Esophagus squamous epithelium (tissue), 4 donors: ENCODE data around the gene HECTD3. TPM values are rescaled to one million over a fixed set of nuclear protein-coding genes. Genes with fewer than 3 reads are reported as not detected.

Experiments
- total RNA-seq, 4 donors: library from RNA; depleted of rRNA; stranded (reverse); fragments of >200 nt; gene quantifications; one replicate each; pipeline ENCODE4 v1.1.0, GENCODE V29; 2016

Gene HECTD3
- total RNA-seq, 4 donors from 2014 or later: 25.3 to 42.2 (median 28.2) TPM

Other genes with a start within 250 kb of the HECTD3 start
- gene RPS8, start 235.8 kb downstream of the HECTD3 start, total RNA-seq: 1,000 to 10,000 TPM; 1,915 to 3,855 (median 2,689) TPM
- under 1 TPM in 1 of 4 donors, not detected in 3; 0.26 TPM for gene BEST4, start 223.2 kb downstream of the HECTD3 start, total RNA-seq
- 10 to 100 TPM; 10.3 to 36.2 (median 30.7) TPM for gene PLK3, start 210.9 kb downstream of the HECTD3 start, total RNA-seq
- gene DYNLT4, start 204.0 kb downstream of the HECTD3 start, total RNA-seq: not detected
- gene BTBD19, start 202.8 kb downstream of the HECTD3 start, total RNA-seq: 1 to 10 TPM in 3 of 4 donors, under 1 TPM in 1; 0.68 to 5.3 (median 4.1) TPM
- gene PTCH2, start 168.1 kb downstream of the HECTD3 start, total RNA-seq: under 1 TPM in 2 of 4 donors, not detected in 2; 0.09 to 0.19 TPM
- 10 to 100 TPM; 10.7 to 24.3 (median 23.5) TPM for gene EIF2B3, start 24.7 kb downstream of the HECTD3 start, total RNA-seq
- 10 to 100 TPM; 26.8 to 57.8 (median 36.7) TPM for gene UROD, start 930 bp upstream of the HECTD3 start, total RNA-seq
- 1 to 10 TPM in 2 of 4 donors, under 1 TPM in 2; 0.66 to 2.7 (median 1.6) TPM for gene ZSWIM5, start 195.3 kb upstream of the HECTD3 start, total RNA-seq